Karpas-422 (cell line): ENCODE measurements around the gene SYNE1. TPM values are rescaled to one million over a fixed set of nuclear protein-coding genes. Genes with fewer than 3 reads are reported as not detected.
"Not testable (repeated sequence)": the region's sequence is repeated elsewhere in the genome, so short reads cannot be mapped to it uniquely, and the experiment has no call there.

ENCODE experiments used
- DNase-seq: peaks from one replicate; pipeline ENCODE4 v3.0.0-alpha.2; 2015
- H2AFZ ChIP-seq: fragments of 200-600 bp; sonication (generic); 2 replicates; pipeline ENCODE4 v1.6.1; 2014; ENCODE audit warnings: antibody characterized with exemption, low read length, mixed read lengths
- H3K27ac ChIP-seq: fragments of 200-600 bp; sonication (generic); 2 replicates; pipeline ENCODE4 v1.5.1; 2014; ENCODE audit warnings: mild to moderate bottlenecking, low read length, moderate library complexity
- H3K27me3 ChIP-seq: fragments of 200-600 bp; sonication (generic); 2 replicates; pipeline ENCODE4 v1.6.1; 2014; ENCODE audit warnings: low read length, mixed read lengths
- H3K36me3 ChIP-seq: fragments of 200-600 bp; sonication (generic); 2 replicates; pipeline ENCODE4 v1.6.1; 2014; ENCODE audit warnings: low read length, mixed read lengths; ENCODE audit not compliant: insufficient read depth
- H3K4me1 ChIP-seq: fragments of 200-600 bp; sonication (generic); 2 replicates; pipeline ENCODE4 v1.6.1; 2014; ENCODE audit warnings: mild to moderate bottlenecking, low read length, mixed read lengths
- H3K4me2 ChIP-seq: fragments of 200-600 bp; sonication (generic); 2 replicates; pipeline ENCODE4 v1.6.1; 2014; ENCODE audit warnings: low read length, low read depth, mild to moderate bottlenecking; ENCODE audit not compliant: poor library complexity, severe bottlenecking
- H3K4me3 ChIP-seq: fragments of 200-600 bp; sonication (generic); 2 replicates; pipeline ENCODE4 v1.5.1; 2014; ENCODE audit warnings: mild to moderate bottlenecking, antibody characterized with exemption, low read length, mixed read lengths
- H3K79me2 ChIP-seq: fragments of 200-600 bp; sonication (generic); 2 replicates; pipeline ENCODE4 v1.6.1; 2014; ENCODE audit warnings: mild to moderate bottlenecking, low read length, mixed read lengths
- H3K9ac ChIP-seq: fragments of 200-600 bp; sonication (generic); 2 replicates; pipeline ENCODE4 v1.6.0; 2014; ENCODE audit warnings: low read length
- H3K9me2 ChIP-seq: fragments of 200-600 bp; sonication (generic), shearing (Covaris generic); replicated peaks from 2 replicates; pipeline ENCODE4 v1.6.0; 2014; ENCODE audit warnings: mild to moderate bottlenecking, low read length, moderate library complexity; ENCODE audit not compliant: insufficient read depth
- H3K9me3 ChIP-seq: fragments of 300-700, 200-600 bp; sonication (generic); 2 replicates; pipeline ENCODE4 v1.6.1; 2014; ENCODE audit warnings: low read length, mixed read lengths
- H4K20me1 ChIP-seq: fragments of 200-600 bp; sonication (generic); 2 replicates; pipeline ENCODE4 v1.6.1; 2014; ENCODE audit warnings: mild to moderate bottlenecking, antibody characterized with exemption, low read length, low read depth; ENCODE audit not compliant: insufficient read depth
- total RNA-seq: library from RNA; depleted of rRNA; stranded (reverse); fragments of >200 nt; shearing (Covaris generic); gene quantifications from 2 replicates; pipeline ENCODE4 v1.2.3, GENCODE V29; 2014; ENCODE audit warnings: low replicate concordance

The SYNE1 gene
- total RNA-seq, 1 experiment from 2014 or later = 137 TPM

GRCh38 chr6:152341596-152341995 lies 295.6 kb downstream of the SYNE1 start:
- Histone ChIP-seq H3K27ac (no peak overlapping the region), H2AFZ (no peak overlapping the region), H3K79me2 (no peaks in the 10 kb centered on the region), H3K27me3 (no peaks in the 10 kb centered on the region), H3K4me3 (no peak overlapping the region), H3K9me3 (no peaks in the 10 kb centered on the region), H3K4me1 (peaks cover 6% of the 10 kb centered on the region), H4K20me1 (no peaks in the 10 kb centered on the region), H3K4me2 (no peak overlapping the region), H3K36me3 (no peaks in the 10 kb centered on the region), H3K9ac (no peak overlapping the region), H3K9me2 (no peaks in the 10 kb centered on the region)
- DNase-seq = no peak

- Histone ChIP-seq H4K20me1 (no peaks in the 10 kb centered on the region), H3K4me3 (no peak overlapping the region), H3K4me1 (peaks cover 6% of the 10 kb centered on the region), H3K79me2 (no peaks in the 10 kb centered on the region), H3K27ac (no peak overlapping the region), H3K27me3 (no peaks in the 10 kb centered on the region), H3K4me2 (peak overlapping the region; percentile 41), H3K9ac (no peak overlapping the region), H3K9me2 (no peaks in the 10 kb centered on the region), H2AFZ (peak overlapping the region; percentile 82), H3K9me3 (no peaks in the 10 kb centered on the region), H3K36me3 (no peaks in the 10 kb centered on the region)
- peak; percentile 79 for DNase-seq
Observed at GRCh38 chr6:152338335-152339125, 298.6 kb downstream of the SYNE1 start.

GRCh38 chr6:152334555-152334954 lies 302.6 kb downstream of the SYNE1 start:
- no peaks in the 10 kb centered on the region for H3K79me2 ChIP-seq
- peaks cover 6% of the 10 kb centered on the region for H3K4me1 ChIP-seq
- no peaks in the 10 kb centered on the region for H4K20me1 ChIP-seq
- H3K4me2 ChIP-seq = no peak overlapping the region
- H3K4me3 ChIP-seq = no peak overlapping the region
- H3K9ac ChIP-seq = no peak overlapping the region
- no peak for DNase-seq
- H3K9me2 ChIP-seq = no peaks in the 10 kb centered on the region
- H3K27me3 ChIP-seq = no peaks in the 10 kb centered on the region
- H3K9me3 ChIP-seq = no peaks in the 10 kb centered on the region
- no peaks in the 10 kb centered on the region for H3K36me3 ChIP-seq
- no peak overlapping the region for H2AFZ ChIP-seq
- no peak overlapping the region for H3K27ac ChIP-seq

- H2AFZ ChIP-seq = no peak overlapping the region
- H3K27me3 ChIP-seq = no peaks in the 10 kb centered on the region
- H3K9me3 ChIP-seq = no peaks in the 10 kb centered on the region
- H3K9ac ChIP-seq = no peak overlapping the region
- H3K27ac ChIP-seq = no peak overlapping the region
- no peaks in the 10 kb centered on the region for H4K20me1 ChIP-seq
- no peaks in the 10 kb centered on the region for H3K4me1 ChIP-seq
- no peaks in the 10 kb centered on the region for H3K9me2 ChIP-seq
- no peak for DNase-seq
- H3K36me3 ChIP-seq = no peaks in the 10 kb centered on the region
- H3K4me2 ChIP-seq = no peak overlapping the region
- H3K4me3 ChIP-seq = no peak overlapping the region
- H3K79me2 ChIP-seq = no peaks in the 10 kb centered on the region
Observed at GRCh38 chr6:152330961-152331360, 306.2 kb downstream of the SYNE1 start.

GRCh38 chr6:152329638-152330448 lies 307.3 kb downstream of the SYNE1 start:
- DNase-seq = no peak
- no peak overlapping the region for H2AFZ ChIP-seq
- no peak overlapping the region for H3K4me3 ChIP-seq
- H3K27ac ChIP-seq = no peak overlapping the region
- no peak overlapping the region for H3K9ac ChIP-seq
- H3K4me2 ChIP-seq = no peak overlapping the region
- no peaks in the 10 kb centered on the region for H3K9me2 ChIP-seq
- H3K4me1 ChIP-seq = no peaks in the 10 kb centered on the region
- H3K9me3 ChIP-seq = no peaks in the 10 kb centered on the region
- H3K79me2 ChIP-seq = no peaks in the 10 kb centered on the region
- H4K20me1 ChIP-seq = no peaks in the 10 kb centered on the region
- H3K27me3 ChIP-seq = no peaks in the 10 kb centered on the region
- no peaks in the 10 kb centered on the region for H3K36me3 ChIP-seq

- H3K9me2 ChIP-seq, H3K27me3 ChIP-seq, H3K27ac ChIP-seq, H3K4me2 ChIP-seq, DNase-seq, H2AFZ ChIP-seq, H3K4me3 ChIP-seq, H3K36me3 ChIP-seq, H3K4me1 ChIP-seq, H4K20me1 ChIP-seq, H3K9me3 ChIP-seq, H3K9ac ChIP-seq, H3K79me2 ChIP-seq: not testable (repeated sequence)
Observed at GRCh38 chr6:152328200-152328599, 309.0 kb downstream of the SYNE1 start.

GRCh38 chr6:152323376-152323775 lies 313.8 kb downstream of the SYNE1 start:
- no peaks in the 10 kb centered on the region for H3K9me3 ChIP-seq
- H4K20me1 ChIP-seq = no peaks in the 10 kb centered on the region
- no peaks in the 10 kb centered on the region for H3K36me3 ChIP-seq
- DNase-seq = no peak
- H3K4me2 ChIP-seq = no peak overlapping the region
- H3K4me3 ChIP-seq = no peak overlapping the region
- no peaks in the 10 kb centered on the region for H3K79me2 ChIP-seq
- H3K27ac ChIP-seq = no peak overlapping the region
- H2AFZ ChIP-seq = no peak overlapping the region
- no peaks in the 10 kb centered on the region for H3K27me3 ChIP-seq
- no peak overlapping the region for H3K9ac ChIP-seq
- H3K9me2 ChIP-seq = no peaks in the 10 kb centered on the region; the same call in 1 of the 2 replicates
- no peaks in the 10 kb centered on the region; the same call in 1 of the 2 replicates for H3K4me1 ChIP-seq

GRCh38 chr6:152318278-152318677 lies 318.9 kb downstream of the SYNE1 start:
- H3K36me3 ChIP-seq = no peaks in the 10 kb centered on the region

More at GRCh38 chr6:152318278-152318677, 318.9 kb downstream of the SYNE1 start:
- Histone ChIP-seq H3K4me2 (no peak overlapping the region), H3K79me2 (no peaks in the 10 kb centered on the region), H3K27me3 (no peaks in the 10 kb centered on the region), H3K9me3 (no peaks in the 10 kb centered on the region), H3K9me2 (no peaks in the 10 kb centered on the region; the same call in 1 of the 2 replicates), H2AFZ (no peak overlapping the region), H3K27ac (no peak overlapping the region), H3K4me1 (peaks cover 5% of the 10 kb centered on the region), H4K20me1 (no peaks in the 10 kb centered on the region), H3K4me3 (no peak overlapping the region), H3K9ac (no peak overlapping the region)
- no peak for DNase-seq
